HG02943 (cell line): Measurements from ENCODE around the gene CTSV.
"Not testable (repeated sequence)": the region's sequence is repeated elsewhere in the genome, so short reads cannot be mapped to it uniquely, and the experiment has no call there.

ENCODE experiments used
- ATAC-seq: cut with Tn5 transposase; IDR thresholded peaks from one replicate; pipeline ENCODE4 v1.9.1; 2021; ENCODE audit warnings: mild to moderate bottlenecking, low read depth, moderate library complexity; ENCODE audit not compliant: unreplicated experiment

The CTSV gene

DNA sequence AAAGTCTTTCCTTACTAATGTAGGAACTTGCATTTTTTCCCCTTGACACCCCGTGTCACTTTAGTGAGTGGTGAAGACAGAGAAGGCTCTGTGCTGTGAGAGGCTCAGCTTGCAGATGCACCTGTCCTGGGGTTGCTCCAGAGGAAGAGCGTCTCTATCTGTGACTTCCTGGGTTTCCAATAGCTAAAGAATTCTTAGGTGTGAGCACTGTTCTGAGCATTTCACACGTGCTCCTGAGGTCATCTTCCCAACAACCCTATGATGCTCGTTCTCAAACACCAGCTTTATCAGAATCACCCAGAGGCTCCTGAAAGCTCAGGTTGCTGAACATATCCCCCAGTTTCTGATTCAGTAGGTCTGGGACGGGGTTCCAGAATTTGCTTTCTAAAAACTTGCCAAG is 6.4 kb upstream of the CTSV start:
- ATAC-seq = no peak

DNA sequence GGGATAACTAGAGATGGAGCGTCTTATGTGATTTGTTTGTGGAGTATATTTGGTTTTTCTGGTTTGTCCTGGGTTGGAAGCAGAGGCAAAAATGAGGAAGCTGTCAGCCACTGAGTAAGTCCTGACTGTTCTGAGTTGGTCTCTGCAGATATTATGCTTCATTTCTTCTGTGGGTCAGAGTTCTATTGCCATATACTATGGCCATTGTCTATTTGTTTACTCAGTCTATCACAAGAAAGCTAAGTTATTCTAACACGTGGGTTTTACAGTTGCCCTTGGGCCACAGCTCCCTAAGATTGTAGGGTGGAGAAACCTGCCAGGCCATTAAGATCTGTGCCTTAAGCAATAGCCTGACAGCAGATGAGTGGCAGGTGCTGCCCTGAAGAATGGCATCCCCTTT is 3.0 kb upstream of the CTSV start:
- ATAC-seq = no peak

DNA sequence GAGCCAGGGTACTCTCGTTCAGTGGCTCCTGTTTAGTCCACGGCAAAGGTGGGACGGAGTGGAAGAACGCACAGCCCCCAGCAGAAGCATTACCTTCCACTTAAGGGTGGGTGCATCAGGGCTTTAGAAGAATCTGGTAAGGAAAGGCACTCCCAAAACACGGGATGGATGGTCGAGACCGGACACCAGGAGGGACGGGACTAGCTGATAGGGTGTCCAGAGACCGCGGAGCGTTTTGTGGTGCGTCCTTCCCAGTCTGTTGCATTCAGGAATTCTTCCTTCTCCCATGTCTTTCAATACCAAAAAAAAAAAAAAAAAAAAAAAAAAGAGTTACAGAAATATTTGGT is 545 bp upstream of the CTSV start:
- ATAC-seq = peak; percentile 12

DNA sequence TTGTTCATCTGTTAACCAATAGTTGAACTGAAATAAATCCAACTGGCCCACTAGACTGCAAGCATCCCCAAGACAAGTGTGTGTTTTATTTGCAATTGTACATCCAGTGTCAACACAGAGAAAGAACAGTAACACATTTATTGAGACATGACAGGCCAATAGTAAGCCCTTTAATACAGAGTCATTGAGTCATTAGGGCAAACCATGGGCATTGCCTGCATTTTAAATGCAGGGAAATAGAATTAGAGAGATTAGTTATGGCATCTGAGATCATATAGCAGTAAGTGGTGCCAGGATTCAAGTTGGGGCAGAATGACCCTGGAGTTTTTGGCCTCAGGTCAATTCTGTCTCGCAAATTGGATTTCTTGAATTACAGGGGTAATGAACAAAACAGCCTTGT is 15.4 kb downstream of the CTSV start:
- ATAC-seq = not testable (repeated sequence)

DNA sequence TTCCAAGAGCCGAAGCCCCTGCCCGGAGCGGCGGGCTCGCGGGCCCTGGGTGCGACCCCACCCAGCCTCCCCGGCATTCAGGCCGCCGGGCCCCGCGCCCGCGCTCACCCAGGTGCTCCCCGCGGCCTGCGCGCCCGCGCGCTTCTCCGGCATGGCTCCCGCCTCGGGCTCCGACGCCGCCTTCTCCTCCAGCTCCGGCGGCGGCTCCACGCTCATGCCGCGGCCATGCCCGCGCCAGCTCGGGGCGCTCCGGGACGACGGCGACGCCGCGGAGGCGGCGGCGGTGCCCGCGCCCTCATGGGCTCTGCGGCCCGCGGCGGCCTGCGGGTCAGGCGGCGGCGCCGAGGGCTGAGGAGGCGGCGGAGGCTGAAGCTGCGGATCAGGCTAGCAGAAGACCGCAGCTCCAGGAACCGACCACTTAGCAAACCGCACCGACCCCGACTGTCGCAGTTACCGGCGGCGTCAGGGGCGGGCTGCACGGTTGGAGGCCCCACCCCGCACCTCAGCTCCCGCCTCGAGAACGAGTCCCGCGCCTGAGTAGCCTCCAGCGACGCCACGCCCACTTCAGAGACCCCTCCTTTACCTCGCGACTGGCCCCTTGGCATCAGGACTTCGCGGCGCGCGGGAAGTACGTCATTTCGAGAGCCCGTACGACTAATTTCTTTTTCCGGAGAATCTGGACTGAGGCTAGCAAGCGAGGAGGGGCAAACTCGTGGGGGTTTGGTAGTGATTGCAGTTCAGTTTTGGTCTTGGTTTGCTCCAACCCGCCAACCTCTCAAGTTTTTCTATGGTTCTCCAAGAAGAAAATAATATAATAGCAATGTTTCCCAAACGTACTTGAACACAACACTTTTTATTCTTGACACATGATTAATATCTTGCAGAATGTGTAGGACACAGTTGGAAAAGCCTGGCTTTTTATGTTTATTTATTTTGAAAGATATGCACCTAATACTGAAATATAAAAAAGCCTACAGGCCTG is 25.5 kb downstream of the CTSV start:
- ATAC-seq = peak; percentile 78

DNA sequence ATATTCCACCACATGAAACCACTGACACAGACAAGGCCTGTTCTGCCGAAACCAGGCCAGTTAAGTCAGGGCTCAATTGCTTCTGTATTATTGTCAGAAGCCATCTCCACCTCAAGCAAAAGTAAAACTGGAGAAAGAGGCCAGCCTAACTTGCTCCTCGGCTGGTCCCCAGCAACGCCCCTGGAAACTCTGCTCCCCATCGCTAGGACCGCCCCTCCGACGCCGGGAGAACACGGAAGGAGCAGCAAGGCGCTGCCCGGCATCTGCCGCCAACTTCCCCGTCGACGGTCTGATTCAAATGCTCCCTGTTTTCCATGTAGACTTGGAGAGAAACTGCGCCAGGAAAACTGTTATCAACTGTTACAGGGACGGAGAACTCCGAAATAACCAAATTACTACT is 26.3 kb downstream of the CTSV start:
- ATAC-seq = peak; percentile 67

DNA sequence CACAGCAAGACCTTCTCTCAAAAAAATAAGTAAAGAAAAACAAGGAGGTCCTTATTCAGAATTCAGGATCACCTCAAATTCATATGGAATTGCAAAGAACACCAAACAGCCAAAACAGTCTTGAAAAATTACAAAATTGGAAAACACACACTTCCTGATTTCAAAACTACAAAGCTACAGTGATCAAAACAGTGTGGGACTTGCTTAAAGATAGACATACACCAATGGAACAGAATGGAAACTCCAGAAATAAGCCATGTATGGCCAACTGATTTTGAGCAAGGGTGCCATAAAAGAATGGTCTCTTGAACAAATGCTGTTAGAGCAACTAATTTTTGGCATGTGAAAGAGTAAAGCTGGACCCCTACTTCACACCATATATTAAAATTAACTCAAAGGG is 36.7 kb downstream of the CTSV start:
- not testable (repeated sequence) for ATAC-seq

DNA sequence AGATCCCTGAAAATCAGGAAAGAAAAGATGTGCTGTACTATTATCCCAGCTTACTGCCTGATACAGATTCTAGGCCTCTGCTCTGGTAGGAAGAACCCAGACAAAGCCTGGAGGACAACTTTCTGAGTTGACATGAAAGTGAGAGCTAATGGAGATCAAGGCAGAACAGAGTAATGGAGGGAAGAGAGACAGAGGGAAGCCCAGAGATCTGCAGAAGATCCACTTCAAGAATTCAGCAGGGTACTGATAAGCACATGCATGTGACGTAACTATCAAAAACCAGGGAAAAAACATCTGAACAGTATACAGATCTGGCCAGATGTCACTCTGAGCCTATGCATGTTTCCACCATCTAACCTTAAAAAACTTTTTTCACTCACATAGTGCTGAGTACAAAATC is 37.6 kb downstream of the CTSV start:
- ATAC-seq = not testable (repeated sequence)

DNA sequence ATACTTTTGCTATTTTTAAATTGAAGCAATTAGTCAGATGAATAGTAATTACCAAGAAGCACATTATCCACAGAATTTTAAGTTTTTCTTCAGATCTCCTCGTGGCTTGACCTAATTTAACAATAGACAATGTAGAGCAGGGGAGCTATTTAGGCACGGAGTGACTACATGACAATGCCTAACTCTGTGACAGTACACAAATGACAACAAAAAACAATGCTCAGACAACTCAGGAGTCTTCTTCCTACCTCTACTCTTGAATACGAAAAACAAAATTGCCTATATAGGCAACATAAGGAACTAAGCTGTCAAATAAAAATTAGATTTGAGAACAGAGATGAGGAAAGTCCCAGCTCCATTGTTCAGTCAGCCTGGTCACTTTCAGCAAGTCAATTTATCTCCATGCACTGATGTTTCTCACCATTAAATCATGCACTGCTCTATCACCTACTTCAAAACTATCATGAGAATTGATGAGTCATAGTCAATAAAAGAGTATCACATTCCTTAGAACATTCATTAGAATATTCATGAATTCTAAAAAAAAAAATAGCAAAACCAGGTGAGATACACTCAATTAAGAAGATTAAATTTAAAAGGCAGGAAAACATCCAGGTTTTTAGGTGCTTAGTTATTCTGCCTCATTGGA is 38.7 kb downstream of the CTSV start:
- not testable (repeated sequence) for ATAC-seq

DNA sequence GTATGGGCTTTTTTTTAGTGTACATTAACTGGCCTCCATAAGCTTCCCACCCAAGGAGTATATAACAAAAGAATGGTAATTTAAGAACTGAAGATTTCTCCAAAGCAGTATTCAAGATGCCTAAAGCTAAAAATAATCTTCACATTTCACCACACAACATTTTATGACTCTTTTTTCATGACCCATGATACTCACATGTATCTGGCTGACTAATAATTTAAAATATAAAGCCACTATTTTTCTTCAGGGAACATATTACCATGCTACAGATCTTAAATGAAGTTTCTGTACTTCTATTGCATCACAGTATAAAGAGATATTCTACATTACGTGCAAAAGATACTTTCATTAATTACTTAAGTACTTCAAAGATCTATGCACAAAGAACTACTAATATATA is 39.2 kb downstream of the CTSV start:
- ATAC-seq = not testable (repeated sequence)

DNA sequence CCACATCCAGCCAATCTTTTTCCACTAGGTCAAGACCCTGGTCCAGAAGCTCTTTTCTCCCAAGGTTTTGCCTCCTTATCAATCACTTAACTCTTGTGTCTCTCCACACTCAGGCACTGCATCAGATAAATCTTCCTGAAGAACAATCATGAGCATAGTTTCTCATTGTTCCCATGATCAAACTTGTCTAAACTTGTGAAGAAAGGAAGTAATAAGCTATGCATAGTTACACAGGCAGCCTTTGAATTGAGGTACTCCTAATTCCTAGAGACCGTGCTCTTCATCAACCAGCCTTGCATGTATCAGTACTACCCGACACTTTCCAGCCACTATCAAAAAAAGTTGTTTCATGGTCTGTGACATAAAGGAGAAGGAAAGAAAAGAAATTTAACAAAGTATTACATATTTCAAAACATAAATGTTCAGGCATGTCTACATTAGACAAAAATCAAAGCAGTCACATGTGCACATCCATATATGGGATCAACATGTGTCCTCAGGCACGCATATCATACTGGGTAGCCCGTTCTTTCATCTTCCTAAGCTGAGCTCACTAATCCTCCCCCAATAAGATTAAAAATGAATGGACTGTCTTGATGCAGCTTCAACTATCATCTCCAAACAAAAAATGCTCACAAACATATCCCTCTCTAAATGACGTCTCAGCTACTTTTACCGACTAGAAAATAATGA is 41.8 kb downstream of the CTSV start:
- ATAC-seq = not testable (repeated sequence)

DNA sequence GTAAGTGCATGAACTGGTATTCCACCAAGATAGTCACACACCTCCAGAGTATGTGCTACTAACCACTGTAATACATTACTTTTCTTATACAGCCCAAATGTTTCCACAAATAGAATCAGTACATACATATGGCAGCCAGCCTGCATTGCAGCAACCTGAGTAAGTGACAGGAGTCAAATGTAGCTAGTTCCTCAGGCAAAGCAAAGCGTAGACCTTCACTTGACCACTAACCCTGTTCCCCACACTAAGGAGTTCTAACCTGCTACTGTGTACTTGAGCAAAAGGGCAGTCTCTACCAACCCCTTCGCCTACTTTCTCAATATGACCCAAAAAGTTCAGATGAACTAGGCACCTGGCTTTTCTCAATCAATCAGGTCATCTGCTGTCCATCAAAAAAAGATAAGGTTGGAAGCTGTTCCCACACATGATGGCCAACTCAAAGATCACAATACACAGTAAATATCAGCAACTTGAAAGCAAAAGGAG is 44.4 kb downstream of the CTSV start:
- not testable (repeated sequence) for ATAC-seq

DNA sequence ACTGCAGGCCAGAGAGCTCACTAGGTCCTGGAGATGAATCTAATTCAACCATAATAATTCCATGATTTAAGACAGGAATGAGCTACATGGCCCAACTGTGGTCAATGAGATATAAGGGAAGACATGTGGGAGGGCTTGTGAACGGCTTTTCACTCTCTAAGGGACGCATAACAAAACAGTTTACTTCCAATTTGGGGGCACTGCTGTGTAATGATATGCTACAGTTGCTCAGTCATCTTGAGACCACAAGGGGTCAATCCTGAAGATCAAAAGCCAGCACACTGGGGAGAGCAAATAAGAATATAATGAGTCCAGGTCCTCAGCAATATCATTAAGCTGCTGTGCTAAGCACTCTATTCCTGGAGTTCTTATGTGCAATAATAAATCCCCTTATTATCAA is 46.6 kb downstream of the CTSV start:
- not testable (repeated sequence) for ATAC-seq

DNA sequence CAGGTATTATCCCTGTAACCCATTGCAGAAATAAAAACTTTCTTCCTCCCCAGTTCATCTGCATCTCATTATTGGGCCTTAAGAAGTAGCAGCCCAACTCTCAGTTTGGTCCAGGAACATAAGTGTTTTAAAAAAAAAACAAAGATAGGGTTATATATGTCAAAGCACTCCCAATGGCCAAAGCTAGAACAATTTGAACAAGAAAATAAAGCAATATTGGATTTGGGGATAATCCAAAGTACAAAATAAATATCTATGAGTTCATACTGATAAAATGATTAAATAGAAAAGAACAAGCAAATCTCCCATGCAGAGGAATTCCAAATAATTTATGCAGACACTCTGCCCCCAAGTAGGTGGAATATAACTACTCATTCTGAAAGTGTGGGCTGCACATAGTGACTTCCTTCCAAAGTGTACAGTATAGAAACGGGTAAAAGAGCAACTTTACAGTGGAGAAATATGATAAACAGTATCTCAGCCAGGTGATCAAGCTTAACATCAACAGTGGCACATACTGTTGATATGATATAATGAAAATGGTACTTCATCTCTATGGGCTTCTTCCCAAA is 49.1 kb downstream of the CTSV start:
- not testable (repeated sequence) for ATAC-seq

DNA sequence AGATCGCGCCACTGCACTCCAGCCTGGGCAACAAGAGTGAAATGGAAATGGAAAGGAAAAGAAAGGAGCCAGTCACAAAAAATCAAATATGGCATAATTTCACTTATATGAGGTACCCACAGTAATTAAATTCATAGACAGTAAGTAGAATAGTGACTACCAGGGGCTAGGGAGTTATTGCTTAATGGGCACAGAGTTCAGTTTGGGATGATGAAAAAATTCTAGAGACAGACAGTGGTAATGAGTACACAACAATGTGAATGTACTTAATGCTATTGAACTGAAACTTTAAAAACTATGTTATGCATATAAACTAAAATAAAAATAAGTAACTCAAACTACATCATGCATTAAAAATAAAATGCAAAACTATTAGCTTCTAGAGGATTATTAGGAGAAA is 54.1 kb downstream of the CTSV start:
- not testable (repeated sequence) for ATAC-seq

DNA sequence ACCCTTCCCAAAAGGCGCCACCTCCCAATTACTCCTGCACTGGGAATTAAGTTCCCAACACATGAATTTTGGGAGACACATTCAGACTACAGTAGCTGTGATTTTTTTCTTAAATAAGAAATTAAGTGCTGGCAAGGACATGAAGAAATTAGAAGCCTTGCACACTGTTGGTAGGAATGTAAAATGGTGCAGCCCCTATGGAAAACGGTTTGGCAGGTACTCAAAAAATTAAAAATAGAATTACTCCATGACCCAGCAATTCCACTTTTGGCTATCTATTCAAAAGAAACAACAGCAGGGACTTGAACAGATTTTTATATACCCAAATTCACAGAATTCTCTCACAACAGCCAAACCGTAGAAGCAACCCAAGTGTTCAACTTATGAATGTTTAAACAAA is 54.8 kb downstream of the CTSV start:
- ATAC-seq = not testable (repeated sequence)

DNA sequence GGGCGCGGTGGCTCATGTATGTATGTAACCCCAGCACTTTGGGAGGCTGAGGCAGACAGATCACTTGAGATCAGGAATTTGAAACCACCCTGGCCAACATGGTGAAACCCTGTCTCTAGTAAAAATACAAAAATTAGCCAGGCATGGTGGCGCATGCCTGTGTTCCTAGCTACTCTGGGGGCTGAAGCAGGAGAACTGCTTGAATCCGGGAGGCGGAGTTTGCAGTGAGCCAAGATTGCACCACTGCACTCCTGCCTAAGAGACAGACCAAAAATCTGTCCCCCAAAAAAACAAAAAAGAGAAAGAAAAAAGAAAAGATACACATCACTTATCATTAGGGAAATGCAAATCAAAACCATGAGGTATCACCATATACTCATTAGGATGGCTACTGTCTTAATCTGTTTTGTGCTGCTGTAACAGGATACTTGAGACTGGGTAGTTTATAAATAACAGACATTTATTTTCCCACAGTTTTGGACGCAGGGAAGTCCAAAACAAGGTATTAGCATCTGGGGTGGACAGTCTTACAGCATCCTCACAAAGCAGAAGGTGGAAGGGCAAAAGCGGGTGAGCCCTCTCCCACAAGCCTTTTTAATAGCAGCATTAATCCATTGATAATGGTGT is 55.3 kb downstream of the CTSV start:
- ATAC-seq = not testable (repeated sequence)
